Endothelial cell of umbilical vein (primary cell): ENCODE measurements around the gene PRR16. TPM values are rescaled to one million over a fixed set of nuclear protein-coding genes. Genes with fewer than 3 reads are reported as not detected.

ENCODE experiments used
- BruUV-seq: library from RNA; stranded (reverse); fragments of 400-500 nt; replicated peaks from 2 replicates; lab custom pipeline; 2021; lab: Mats Ljungman, UMichigan
- CTCF ChIA-PET: fragments of 300-600, 350-600 bp; sonication (Branson Sonifier 250); formaldehyde crosslinking; loops from one replicate; lab custom pipeline; 2021; ENCODE audit warnings: antibody characterized with exemption, inconsistent platforms; lab: Charles Lee
- POLR2A ChIA-PET: fragments of 300-600, 350-600 bp; sonication (Branson Sonifier 250); formaldehyde crosslinking; loops from one replicate; lab custom pipeline; 2021; ENCODE audit warnings: antibody characterized with exemption, inconsistent platforms; lab: Charles Lee
- DNase-seq: peaks from one replicate; pipeline ENCODE4 v3.0.0-alpha.2; 2011; ENCODE audit warnings: low read depth, low spot score
- FAIRE-seq: peaks from 2 replicates; lab custom pipeline; 2011; peaks lifted over from hg19 to GRCh38; lab: Jason Lieb, UNC
- H2AFZ ChIP-seq: 2 replicates; pipeline ENCODE4 v1.6.0; 2012; ENCODE audit warnings: low read depth, low read length, control low read depth, inconsistent platforms
- H3K27ac ChIP-seq: 2 replicates; pipeline ENCODE4 v1.5.1; 2011; ENCODE audit warnings: low read depth, mild to moderate bottlenecking, control low read depth, low read length, moderate library complexity; ENCODE audit not compliant: insufficient read depth
- H3K27me3 ChIP-seq, 2 experiments: 2 replicates each; pipeline versions ENCODE4 v1.6.0 to v1.6.1; 2011; ENCODE audit warnings: low read length in 2 of 2, mixed read lengths in 1 of 2; ENCODE audit not compliant: control insufficient read depth in 2 of 2, insufficient read depth in 2 of 2
- H3K36me3 ChIP-seq, 2 experiments: 2 replicates in 1 of 2; 3 replicates in 1 of 2; pipeline ENCODE4 v1.5.1; 2011; ENCODE audit warnings: low read length in 2 of 2, mild to moderate bottlenecking in 1 of 2, moderate library complexity in 1 of 2; ENCODE audit not compliant: control insufficient read depth in 2 of 2, insufficient read depth in 2 of 2; ENCODE audit errors: extremely low read depth in 1 of 2
- H3K4me1 ChIP-seq: 3 replicates; pipeline ENCODE4 v1.5.1; 2011; ENCODE audit warnings: mild to moderate bottlenecking, low read length; ENCODE audit not compliant: control insufficient read depth, insufficient read depth; ENCODE audit errors: extremely low read depth
- H3K4me2 ChIP-seq: 2 replicates; pipeline ENCODE4 v1.6.1; 2011; ENCODE audit warnings: low read length, control low read depth, mixed read lengths; ENCODE audit not compliant: insufficient read depth
- H3K4me3 ChIP-seq, 3 experiments: fragments of 200-600 bp in 1 of 3; sonication (generic), shearing (Covaris generic) in 1 of 3; replicated peaks in 1 of 3; 2 replicates each; pipeline ENCODE4 v1.5.1; 2011 to 2016; ENCODE audit warnings: control low read depth in 3 of 3, low read length in 3 of 3, mild to moderate bottlenecking in 2 of 3, inconsistent platforms in 1 of 3, low read depth in 1 of 3, moderate library complexity in 1 of 3; ENCODE audit not compliant: insufficient read depth in 1 of 3
- H3K79me2 ChIP-seq: 2 replicates; pipeline ENCODE4 v1.6.0; 2012; ENCODE audit warnings: low read length, inconsistent platforms; ENCODE audit not compliant: control insufficient read depth, insufficient read depth
- H3K9ac ChIP-seq: replicated peaks from 2 replicates; pipeline ENCODE3; 2011; ENCODE audit warnings: low read length, control low read depth; ENCODE audit not compliant: insufficient read depth; ENCODE audit errors: extremely low read depth
- H3K9me1 ChIP-seq: replicated peaks from 3 replicates; pipeline ENCODE4 v1.6.0; 2011; ENCODE audit warnings: mild to moderate bottlenecking, low read length; ENCODE audit not compliant: control insufficient read depth, insufficient read depth; ENCODE audit errors: extremely low read depth
- H3K9me3 ChIP-seq: replicated peaks from 2 replicates; pipeline ENCODE4 v1.5.1; 2012; ENCODE audit warnings: low read length, inconsistent platforms; ENCODE audit not compliant: control insufficient read depth, insufficient read depth
- H4K20me1 ChIP-seq: replicated peaks from 2 replicates; pipeline ENCODE3; 2011; ENCODE audit warnings: mild to moderate bottlenecking, low read length; ENCODE audit not compliant: control insufficient read depth, insufficient read depth; ENCODE audit errors: extremely low read depth
- FOS ChIP-seq: IDR thresholded peaks from 2 replicates; pipeline ENCODE4 v1.6.1; 2011; ENCODE audit warnings: mild to moderate bottlenecking, low read length, moderate library complexity, borderline replicate concordance; ENCODE audit not compliant: insufficient read depth
- GATA2 ChIP-seq: IDR thresholded peaks from 2 replicates; pipeline ENCODE4 v1.7.0; 2011; ENCODE audit warnings: low read depth, mild to moderate bottlenecking, moderate library complexity, mixed read lengths, low read length; ENCODE audit not compliant: insufficient read length, insufficient read depth
- POLR2A ChIP-seq: IDR thresholded peaks from 2 replicates; pipeline ENCODE4 v1.6.1; 2012; ENCODE audit warnings: low read depth, mild to moderate bottlenecking, control low read depth, low read length
- POLR2AphosphoS5 ChIP-seq: IDR thresholded peaks from 2 replicates; pipeline ENCODE4 v1.6.1; 2012; ENCODE audit warnings: low read depth, mild to moderate bottlenecking, control low read depth, low read length, moderate library complexity; ENCODE audit not compliant: insufficient read depth
- dilution Hi-C: fragments of 300-500 bp; cut with MboI; formaldehyde crosslinking; loops from one replicate; pipeline ENCODE4 v1.15.0; 2019; ENCODE audit warnings: low sequenced_read_pairs; ENCODE audit not compliant: extremely low pct_ligation_motif_present
- intact Hi-C: fragments of 100-400 bp; cut with micrococcal nuclease; formaldehyde crosslinking; loops from one replicate; pipeline ENCODE4 v1.10.0; 2022
- polyA plus RNA-seq, 4 experiments: library from polyadenylated mRNA; depleted of rRNA in 3 of 4; stranded (reverse) in 3 of 4; unstranded in 1 of 4; fragments of >200 nt; gene quantifications; 2 replicates each; pipeline versions ENCODE4 v1.2.1 to v1.2.3, GENCODE V29; 2011 to 2012; ENCODE audit warnings: missing spikeins in 1 of 4
- total RNA-seq: library from RNA; stranded (reverse); gene quantifications from 2 replicates; pipeline ENCODE4 v1.2.3, GENCODE V29; 2021
- TF ChIP-seq, protein P1 (sequence below), 2 donors: IDR thresholded peaks; 1 replicate in 1 of 2; 2 replicates in 1 of 2; pipeline ENCODE4 v1.5.1; 2011; ENCODE audit warnings: low read length in 2 of 2, mild to moderate bottlenecking in 2 of 2, moderate library complexity in 2 of 2, control low read depth in 1 of 2, inconsistent platforms in 1 of 2, low read depth in 1 of 2; ENCODE audit not compliant: insufficient read depth in 1 of 2; ENCODE audit errors: extremely low read depth in 1 of 2
- TF ChIP-seq, protein P2 (sequence below): IDR thresholded peaks from 2 replicates; pipeline ENCODE4 v1.6.1; 2011; ENCODE audit not compliant: insufficient read depth, insufficient read length

PRR16 gene
- total and polyA plus RNA-seq, 2 donors (not counting 3 experiments of a cell fraction or from before 2014, with no cell fraction given), result 0.91 to 1.2 TPM

DNA sequence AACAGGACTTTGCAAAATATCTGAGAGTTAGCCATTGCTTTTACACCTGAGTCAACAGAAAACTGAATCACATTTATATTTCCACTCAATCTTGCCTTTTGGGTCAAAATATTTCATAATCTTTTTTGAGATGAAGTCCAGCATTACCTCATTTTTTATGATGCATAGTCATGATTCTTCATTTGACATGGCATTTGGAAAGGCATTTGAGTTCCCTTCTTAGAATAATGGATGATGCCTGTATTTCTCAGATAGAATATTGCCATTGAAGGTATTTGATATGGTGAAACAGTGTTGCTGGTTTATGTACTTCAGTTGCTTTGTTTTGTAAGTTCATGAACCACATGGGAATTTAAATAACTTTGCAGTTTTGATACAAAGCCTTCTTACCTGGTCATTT lies 180.4 kb downstream of the PRR16 start:
- H3K9me1 ChIP-seq, result no peaks in the 10 kb centered on the region
- no peak overlapping the region for H2AFZ ChIP-seq
- no peaks in the 10 kb centered on the region for H4K20me1 ChIP-seq
- H3K79me2 ChIP-seq, result no peaks in the 10 kb centered on the region
- FAIRE-seq (no peak), DNase-seq (no peak)
- H3K4me3 ChIP-seq, result no peak overlapping the region
- no peak overlapping the region for H3K27ac ChIP-seq
- POLR2A ChIA-PET, result no interaction called here
- no peaks in the 10 kb centered on the region for H3K4me1 ChIP-seq
- no peak overlapping the region for H3K4me2 ChIP-seq
- H3K9me3 ChIP-seq, result no peaks in the 10 kb centered on the region
- BruUV-seq, result no TSS peak
- TF ChIP-seq POLR2A, result no peak
- TF ChIP-seq, protein P1, sequence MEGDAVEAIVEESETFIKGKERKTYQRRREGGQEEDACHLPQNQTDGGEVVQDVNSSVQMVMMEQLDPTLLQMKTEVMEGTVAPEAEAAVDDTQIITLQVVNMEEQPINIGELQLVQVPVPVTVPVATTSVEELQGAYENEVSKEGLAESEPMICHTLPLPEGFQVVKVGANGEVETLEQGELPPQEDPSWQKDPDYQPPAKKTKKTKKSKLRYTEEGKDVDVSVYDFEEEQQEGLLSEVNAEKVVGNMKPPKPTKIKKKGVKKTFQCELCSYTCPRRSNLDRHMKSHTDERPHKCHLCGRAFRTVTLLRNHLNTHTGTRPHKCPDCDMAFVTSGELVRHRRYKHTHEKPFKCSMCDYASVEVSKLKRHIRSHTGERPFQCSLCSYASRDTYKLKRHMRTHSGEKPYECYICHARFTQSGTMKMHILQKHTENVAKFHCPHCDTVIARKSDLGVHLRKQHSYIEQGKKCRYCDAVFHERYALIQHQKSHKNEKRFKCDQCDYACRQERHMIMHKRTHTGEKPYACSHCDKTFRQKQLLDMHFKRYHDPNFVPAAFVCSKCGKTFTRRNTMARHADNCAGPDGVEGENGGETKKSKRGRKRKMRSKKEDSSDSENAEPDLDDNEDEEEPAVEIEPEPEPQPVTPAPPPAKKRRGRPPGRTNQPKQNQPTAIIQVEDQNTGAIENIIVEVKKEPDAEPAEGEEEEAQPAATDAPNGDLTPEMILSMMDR (IDR thresholded peaks at IDR 0.05; ENCODE audit: extremely low read depth in 1 of 2, insufficient read depth in 1 of 2, low read depth in 1 of 2, low read length in 2 of 2), result no peak
- TF ChIP-seq GATA2, result no peak
- TF ChIP-seq, protein P2, sequence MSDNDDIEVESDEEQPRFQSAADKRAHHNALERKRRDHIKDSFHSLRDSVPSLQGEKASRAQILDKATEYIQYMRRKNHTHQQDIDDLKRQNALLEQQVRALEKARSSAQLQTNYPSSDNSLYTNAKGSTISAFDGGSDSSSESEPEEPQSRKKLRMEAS, result no peak
- no peak for TF ChIP-seq POLR2AphosphoS5
- no peak for TF ChIP-seq FOS
- CTCF ChIA-PET, result interaction anchor here (1.8 kb wide), 1 partner anchor 12 kb away, joined by 5 read pairs; no protein-coding TSS in a partner anchor
- no peak overlapping the region for H3K9ac ChIP-seq
- dilution Hi-C loops, result no loop called here
- H3K36me3 ChIP-seq, result no peaks in the 10 kb centered on the region
- H3K27me3 ChIP-seq, result no peaks in the 10 kb centered on the region
- intact Hi-C loops, result no loop called here
